ENCODE results near the gene TAL1. TPM values are rescaled to one million over a fixed set of nuclear protein-coding genes. Genes with fewer than 3 reads are reported as not detected.

Gene TAL1
- total and polyA plus RNA-seq, 2 donors (not counting 3 experiments of a cell fraction or from before 2014, with no cell fraction given) = 36.7 to 52.4 TPM

- no peaks in the 10 kb centered on the region for H4K20me1 ChIP-seq (replicated peaks; ENCODE audit: control insufficient read depth, extremely low read depth, insufficient read depth, low read length)
- no peak for FAIRE-seq
- ChIA-PET POLR2A (no interaction called here), CTCF (interaction anchor here (1.0 to 2.1 kb wide), 5 partner anchors 14 to 52 kb away, joined by 3 to 7 read pairs (median 6); no protein-coding TSS in a partner anchor)
- DNase-seq (ENCODE audit: low read depth, low spot score) = peak; percentile 75
- intact Hi-C loops (cut with micrococcal nuclease) = loop anchor here (1.0 kb wide), 1 partner anchor 32 kb away; no protein-coding TSS in a partner anchor
- no peaks in the 10 kb centered on the region for H3K9me3 ChIP-seq (replicated peaks; ENCODE audit: control insufficient read depth, insufficient read depth, low read length)
- peak overlapping the region; percentile 94 for H3K9ac ChIP-seq (replicated peaks; ENCODE audit: extremely low read depth, insufficient read depth, low read length)
- dilution Hi-C loops (cut with MboI; ENCODE audit: extremely low pct_ligation_motif_present, low sequenced_read_pairs) = no loop called here
- H3K4me2 ChIP-seq (ENCODE audit: insufficient read depth, low read length) = peak overlapping the region; percentile 72
- no peaks in the 10 kb centered on the region for H3K9me1 ChIP-seq (replicated peaks; ENCODE audit: control insufficient read depth, extremely low read depth, insufficient read depth, low read length)
- H3K27ac ChIP-seq (ENCODE audit: insufficient read depth, low read depth, low read length) = peak overlapping the region; percentile 77
- H3K36me3 ChIP-seq (ENCODE audit: control insufficient read depth in 2 of 2, extremely low read depth in 1 of 2, insufficient read depth in 2 of 2, low read length in 2 of 2) = no peaks in the 10 kb centered on the region
- H3K79me2 ChIP-seq (ENCODE audit: control insufficient read depth, insufficient read depth, low read length) = peaks cover 51% of the 10 kb centered on the region
- peaks cover 53% of the 10 kb centered on the region for H3K4me1 ChIP-seq (ENCODE audit: control insufficient read depth, extremely low read depth, insufficient read depth, low read length)
- H3K27me3 ChIP-seq (ENCODE audit: control insufficient read depth in 2 of 2, insufficient read depth in 2 of 2, low read length in 2 of 2) = no peaks in the 10 kb centered on the region
- TSS peak; percentile 65 for BruUV-seq (replicated peaks)
- H2AFZ ChIP-seq (ENCODE audit: low read depth, low read length) = peak overlapping the region; percentile 44
- H3K4me3 ChIP-seq (replicated peaks in 1 of 3; ENCODE audit: insufficient read depth in 1 of 3, low read depth in 1 of 3, low read length in 3 of 3) = peak overlapping the region; percentile 62 to 94 (median 81)
- TF ChIP-seq GATA2 (IDR thresholded peaks at IDR 0.05; ENCODE audit: insufficient read depth, insufficient read length, low read depth, low read length) (no peak), POLR2A (IDR thresholded peaks at IDR 0.05; ENCODE audit: low read depth, low read length) (peak; percentile 76), POLR2AphosphoS5 (IDR thresholded peaks at IDR 0.05; ENCODE audit: insufficient read depth, low read depth, low read length) (peak; percentile 55), JUN (IDR thresholded peaks at IDR 0.05; ENCODE audit: borderline replicate concordance, insufficient read depth, insufficient read length, low read depth) (no peak)
Observed at GRCh38 chr1:47231301-47232186, 481 bp downstream of the TAL1 start.

GRCh38 chr1:47230692-47231300, 1.2 kb downstream of the TAL1 start:
- DNase-seq (ENCODE audit: low read depth, low spot score) = no peak
- Histone ChIP-seq H3K9me1 (replicated peaks; ENCODE audit: control insufficient read depth, extremely low read depth, insufficient read depth, low read length) (no peaks in the 10 kb centered on the region), H4K20me1 (replicated peaks; ENCODE audit: control insufficient read depth, extremely low read depth, insufficient read depth, low read length) (no peaks in the 10 kb centered on the region), H3K4me1 (ENCODE audit: control insufficient read depth, extremely low read depth, insufficient read depth, low read length) (peaks cover 54% of the 10 kb centered on the region), H3K27me3 (ENCODE audit: control insufficient read depth in 2 of 2, insufficient read depth in 2 of 2, low read length in 2 of 2) (no peaks in the 10 kb centered on the region), H3K9me3 (replicated peaks; ENCODE audit: control insufficient read depth, insufficient read depth, low read length) (no peaks in the 10 kb centered on the region), H3K4me2 (ENCODE audit: insufficient read depth, low read length) (peak overlapping the region; percentile 97), H3K27ac (ENCODE audit: insufficient read depth, low read depth, low read length) (peak overlapping the region; percentile 82), H2AFZ (ENCODE audit: low read depth, low read length) (no peak overlapping the region), H3K9ac (replicated peaks; ENCODE audit: extremely low read depth, insufficient read depth, low read length) (peak overlapping the region; percentile 94), H3K4me3 (replicated peaks in 1 of 3; ENCODE audit: insufficient read depth in 1 of 3, low read depth in 1 of 3, low read length in 3 of 3) (peak overlapping the region; percentile 62 to 94 (median 93)), H3K36me3 (ENCODE audit: control insufficient read depth in 2 of 2, extremely low read depth in 1 of 2, insufficient read depth in 2 of 2, low read length in 2 of 2) (no peaks in the 10 kb centered on the region), H3K79me2 (ENCODE audit: control insufficient read depth, insufficient read depth, low read length) (peaks cover 58% of the 10 kb centered on the region)
- CTCF ChIA-PET = interaction anchor here (1.0 to 7.0 kb wide), 4 partner anchors 32 to 52 kb away, joined by 3 to 76 read pairs (median 6); no protein-coding TSS in a partner anchor
- TF ChIP-seq GATA2 (IDR thresholded peaks at IDR 0.05; ENCODE audit: insufficient read depth, insufficient read length, low read depth, low read length) (no peak), FOS (IDR thresholded peaks at IDR 0.05; ENCODE audit: borderline replicate concordance, insufficient read depth, low read length) (no peak), EZH2 (IDR thresholded peaks at IDR 0.05; ENCODE audit: borderline replicate concordance, low read depth, low read length, severe bottlenecking) (no peak), JUN (IDR thresholded peaks at IDR 0.05; ENCODE audit: borderline replicate concordance, insufficient read depth, insufficient read length, low read depth) (no peak), POLR2A (IDR thresholded peaks at IDR 0.05; ENCODE audit: low read depth, low read length) (no peak)
- dilution Hi-C loops (cut with MboI; ENCODE audit: extremely low pct_ligation_motif_present, low sequenced_read_pairs) = no loop called here
- intact Hi-C loops (cut with micrococcal nuclease) = no loop called here
- POLR2A ChIA-PET = no interaction called here
- FAIRE-seq = peak; percentile 52
- no TSS peak for BruUV-seq (replicated peaks)
